SU-DHL-6 (cell line): ENCODE measurements around the gene VMO1.

Experiments used
- H2AFZ ChIP-seq: fragments of 200-600 bp; sonication (generic); 2 replicates; pipeline ENCODE4 v1.6.1; 2014; ENCODE audit warnings: low read depth, mild to moderate bottlenecking, moderate library complexity, mixed read lengths, antibody characterized with exemption, low read length; ENCODE audit not compliant: severe bottlenecking
- H3F3A ChIP-seq: fragments of 200-600 bp; shearing (Covaris generic); 2 replicates; pipeline ENCODE4 v1.6.0; 2016; ENCODE audit warnings: antibody characterized with exemption, mild to moderate bottlenecking; ENCODE audit not compliant: insufficient read depth
- H3K27ac ChIP-seq: fragments of 200-600 bp; sonication (generic); 2 replicates; pipeline ENCODE4 v1.5.1; 2016; ENCODE audit warnings: low read depth, mild to moderate bottlenecking, low read length, moderate library complexity, mixed read lengths
- H3K27me3 ChIP-seq: fragments of 200-600 bp; sonication (generic), shearing (Covaris generic); 2 replicates; pipeline ENCODE4 v1.6.0; 2014; ENCODE audit warnings: mild to moderate bottlenecking, low read length
- H3K36me3 ChIP-seq: fragments of 200-600 bp; sonication (generic); 2 replicates; pipeline ENCODE4 v1.6.1; 2014; ENCODE audit warnings: mild to moderate bottlenecking, low read length, mixed read lengths
- H3K4me2 ChIP-seq: fragments of 300-600, 200-600 bp; shearing (Covaris generic), sonication (generic); 2 replicates; pipeline ENCODE4 v1.6.0; 2014; ENCODE audit warnings: low read length, low read depth, mild to moderate bottlenecking; ENCODE audit not compliant: poor library complexity, severe bottlenecking
- H3K4me3 ChIP-seq: fragments of 200-600 bp; sonication (generic); 2 replicates; pipeline ENCODE4 v1.5.1; 2014; ENCODE audit warnings: antibody characterized with exemption, low read length, mild to moderate bottlenecking, mixed read lengths; ENCODE audit not compliant: insufficient read depth, poor library complexity, severe bottlenecking
- H3K79me2 ChIP-seq: fragments of 200-600 bp; sonication (generic); 2 replicates; pipeline ENCODE4 v1.6.1; 2014; ENCODE audit warnings: mild to moderate bottlenecking, low read length, moderate library complexity; ENCODE audit not compliant: insufficient read depth
- H3K9ac ChIP-seq: fragments of 200-600 bp; sonication (generic); 2 replicates; pipeline ENCODE4 v1.7.0; 2014; ENCODE audit warnings: mild to moderate bottlenecking, low read length
- H3K9me2 ChIP-seq: fragments of 200-600 bp; sonication (generic); replicated peaks from 2 replicates; pipeline ENCODE4 v1.6.1; 2014; ENCODE audit warnings: low read length; ENCODE audit not compliant: insufficient read depth
- H3K9me3 ChIP-seq: fragments of 200-600 bp; sonication (generic); 2 replicates; pipeline ENCODE4 v1.6.1; 2014; ENCODE audit warnings: low read length, mixed read lengths; ENCODE audit not compliant: insufficient read depth
- H4K20me1 ChIP-seq: fragments of 200-600 bp; sonication (generic); 2 replicates; pipeline ENCODE4 v1.6.1; 2014; ENCODE audit warnings: low read depth, mild to moderate bottlenecking, antibody characterized with exemption, low read length, moderate library complexity, mixed read lengths
- EZH2phosphoT487 ChIP-seq: fragments of 200-600 bp; sonication (generic), shearing (Covaris generic); conservative IDR thresholded peaks from 2 replicates; pipeline ENCODE4 v1.6.1; 2018; ENCODE audit warnings: mild to moderate bottlenecking, antibody characterized with exemption, low read length, moderate library complexity, mixed read lengths
- TF ChIP-seq, protein P1 (sequence below): fragments of 200-600 bp; sonication (generic); IDR thresholded peaks from one replicate; pipeline ENCODE4 v1.5.1; 2017; ENCODE audit warnings: antibody characterized with exemption, mild to moderate bottlenecking, low read length, moderate library complexity; ENCODE audit not compliant: insufficient read depth, poor library complexity, severe bottlenecking

VMO1 gene

DNA sequence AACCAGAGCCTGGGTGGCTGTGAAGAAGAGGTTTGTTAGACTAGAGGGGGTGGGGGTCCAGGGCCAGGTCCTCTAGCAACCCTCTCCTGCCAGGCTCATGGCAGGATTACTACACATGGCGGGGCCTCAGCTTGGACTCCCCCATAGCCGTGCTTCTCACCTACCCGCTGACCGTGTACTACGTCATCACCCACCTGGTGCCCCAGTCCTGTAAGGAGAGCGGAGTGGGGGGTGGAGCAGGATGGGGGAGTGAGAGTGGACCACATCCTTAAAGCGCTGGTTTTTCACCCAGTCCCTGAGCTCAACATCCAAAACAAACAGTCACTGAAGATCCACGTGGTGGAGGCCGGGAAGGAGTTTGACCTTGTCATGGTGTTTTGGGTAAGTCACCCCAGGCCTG lies 42.3 kb downstream of the VMO1 start:
- no peaks in the 10 kb centered on the region for H3K27me3 ChIP-seq
- TF ChIP-seq, protein P1, sequence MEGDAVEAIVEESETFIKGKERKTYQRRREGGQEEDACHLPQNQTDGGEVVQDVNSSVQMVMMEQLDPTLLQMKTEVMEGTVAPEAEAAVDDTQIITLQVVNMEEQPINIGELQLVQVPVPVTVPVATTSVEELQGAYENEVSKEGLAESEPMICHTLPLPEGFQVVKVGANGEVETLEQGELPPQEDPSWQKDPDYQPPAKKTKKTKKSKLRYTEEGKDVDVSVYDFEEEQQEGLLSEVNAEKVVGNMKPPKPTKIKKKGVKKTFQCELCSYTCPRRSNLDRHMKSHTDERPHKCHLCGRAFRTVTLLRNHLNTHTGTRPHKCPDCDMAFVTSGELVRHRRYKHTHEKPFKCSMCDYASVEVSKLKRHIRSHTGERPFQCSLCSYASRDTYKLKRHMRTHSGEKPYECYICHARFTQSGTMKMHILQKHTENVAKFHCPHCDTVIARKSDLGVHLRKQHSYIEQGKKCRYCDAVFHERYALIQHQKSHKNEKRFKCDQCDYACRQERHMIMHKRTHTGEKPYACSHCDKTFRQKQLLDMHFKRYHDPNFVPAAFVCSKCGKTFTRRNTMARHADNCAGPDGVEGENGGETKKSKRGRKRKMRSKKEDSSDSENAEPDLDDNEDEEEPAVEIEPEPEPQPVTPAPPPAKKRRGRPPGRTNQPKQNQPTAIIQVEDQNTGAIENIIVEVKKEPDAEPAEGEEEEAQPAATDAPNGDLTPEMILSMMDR: no peak
- no peak overlapping the region for H3K4me3 ChIP-seq
- no peaks in the 10 kb centered on the region for H3K9me3 ChIP-seq
- no peaks in the 10 kb centered on the region for H3K9me2 ChIP-seq
- no peak overlapping the region for H3K9ac ChIP-seq
- no peaks in the 10 kb centered on the region for H4K20me1 ChIP-seq
- H2AFZ ChIP-seq: no peak overlapping the region
- H3K4me2 ChIP-seq: no peak overlapping the region
- H3K27ac ChIP-seq: no peak overlapping the region
- no peaks in the 10 kb centered on the region for H3F3A ChIP-seq
- no peaks in the 10 kb centered on the region for H3K79me2 ChIP-seq
- no peaks in the 10 kb centered on the region for H3K36me3 ChIP-seq

DNA sequence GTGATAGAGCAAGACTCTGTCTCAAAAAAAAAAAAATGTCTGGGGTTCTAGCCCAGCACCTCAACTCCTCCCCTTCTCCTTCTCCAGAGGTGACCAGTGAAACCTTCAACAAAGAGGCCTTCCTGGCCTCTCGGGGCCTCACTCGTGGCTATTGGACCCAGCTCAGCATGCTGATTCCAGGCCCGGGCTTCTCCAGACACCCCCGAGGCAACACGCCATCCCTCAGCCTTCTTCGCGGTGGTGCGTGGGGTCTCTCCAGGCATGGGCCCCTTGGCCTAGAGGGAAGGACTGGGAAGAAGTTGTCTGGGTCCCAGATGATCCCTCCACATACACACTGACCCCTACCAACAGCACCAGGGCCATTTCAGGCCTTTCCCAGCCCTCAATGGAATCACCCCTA lies 42.9 kb downstream of the VMO1 start:
- H3K36me3 ChIP-seq: no peaks in the 10 kb centered on the region
- H3K4me2 ChIP-seq: no peak overlapping the region
- no peaks in the 10 kb centered on the region for H4K20me1 ChIP-seq
- no peak overlapping the region for H3K9ac ChIP-seq
- H3K9me3 ChIP-seq: no peaks in the 10 kb centered on the region
- TF ChIP-seq EZH2phosphoT487: no peak
- TF ChIP-seq, protein P1: no peak
- no peak overlapping the region for H2AFZ ChIP-seq
- no peak overlapping the region for H3K4me3 ChIP-seq
- H3K27ac ChIP-seq: no peak overlapping the region
- H3K9me2 ChIP-seq: no peaks in the 10 kb centered on the region
- H3K79me2 ChIP-seq: no peaks in the 10 kb centered on the region
- no peaks in the 10 kb centered on the region for H3K27me3 ChIP-seq
- H3F3A ChIP-seq: no peaks in the 10 kb centered on the region

DNA sequence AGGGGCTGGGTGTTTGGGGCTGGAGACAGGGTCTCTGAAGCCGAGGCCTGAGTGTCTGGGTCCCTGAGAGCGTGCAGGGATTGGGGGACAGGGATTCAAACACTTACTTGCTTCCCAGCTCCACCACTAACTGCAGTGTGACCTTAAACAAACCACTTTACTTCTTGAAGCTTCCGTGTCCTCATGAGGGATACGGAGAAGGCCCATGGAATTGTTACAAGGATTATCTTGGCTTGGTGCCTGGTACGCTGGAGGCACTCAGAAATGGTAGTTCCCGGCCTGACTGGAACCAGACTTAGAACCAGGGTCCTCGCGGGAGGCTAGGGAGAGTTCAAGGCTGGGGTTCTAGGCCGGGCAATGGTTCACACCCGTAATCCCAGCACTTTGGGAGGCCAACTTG lies 43.5 kb downstream of the VMO1 start:
- no peak for TF ChIP-seq EZH2phosphoT487
- TF ChIP-seq, protein P1: no peak
- Histone ChIP-seq H3K4me3 (no peak overlapping the region), H3K27ac (no peak overlapping the region), H3K9me3 (no peaks in the 10 kb centered on the region), H2AFZ (no peak overlapping the region), H3K79me2 (no peaks in the 10 kb centered on the region), H3K27me3 (no peaks in the 10 kb centered on the region), H3K4me2 (no peak overlapping the region), H3K36me3 (no peaks in the 10 kb centered on the region), H3F3A (no peaks in the 10 kb centered on the region), H4K20me1 (no peaks in the 10 kb centered on the region), H3K9ac (no peak overlapping the region), H3K9me2 (no peaks in the 10 kb centered on the region)

DNA sequence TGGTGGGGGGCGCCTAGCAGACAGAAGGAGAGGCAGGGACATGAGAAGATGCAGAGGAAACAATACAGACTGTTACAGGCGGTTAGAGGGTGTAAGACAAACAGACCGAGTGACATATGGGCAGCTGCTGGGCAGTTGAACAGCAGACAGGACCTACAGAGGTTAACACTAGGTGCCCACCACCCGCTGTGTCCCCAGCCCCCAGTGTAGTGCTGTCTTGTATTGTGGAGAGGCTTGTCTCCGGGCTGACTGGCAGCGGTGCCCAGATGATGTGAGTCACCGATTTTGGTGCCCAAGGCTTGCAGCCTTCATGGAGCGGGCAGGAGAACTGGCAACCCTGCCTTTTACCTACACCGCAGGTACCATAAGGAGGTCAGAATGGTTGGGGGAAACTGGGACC lies 44.0 kb downstream of the VMO1 start:
- Histone ChIP-seq H3K36me3 (no peaks in the 10 kb centered on the region), H3K79me2 (no peaks in the 10 kb centered on the region), H3K9me2 (no peaks in the 10 kb centered on the region), H3K27me3 (no peaks in the 10 kb centered on the region), H3K27ac (no peak overlapping the region), H3K9me3 (no peaks in the 10 kb centered on the region), H3K4me3 (no peak overlapping the region), H2AFZ (no peak overlapping the region), H3K4me2 (no peak overlapping the region), H4K20me1 (no peaks in the 10 kb centered on the region), H3F3A (no peaks in the 10 kb centered on the region), H3K9ac (no peak overlapping the region)
- no peak for TF ChIP-seq EZH2phosphoT487
